ENCODE measurements around the gene CACNA1I.

Gene CACNA1I

GRCh38 chr22:39699631-39700360, 129.2 kb downstream of the CACNA1I start:
- no peak for TF ChIP-seq USF1 (IDR thresholded peaks at IDR 0.05)
- no peak for TF ChIP-seq TCF12 (IDR thresholded peaks at IDR 0.05; ENCODE audit: low read depth)
- no peak for TF ChIP-seq NFIC (IDR thresholded peaks at IDR 0.05)
- no peak for TF ChIP-seq FOXM1 (IDR thresholded peaks at IDR 0.05; ENCODE audit: borderline replicate concordance, low read depth)
- TF ChIP-seq MAX (IDR thresholded peaks at IDR 0.05) = no peak

GRCh38 chr22:39700565-39700964, 130.0 kb downstream of the CACNA1I start:
- no peak for TF ChIP-seq FOXM1 (IDR thresholded peaks at IDR 0.05; ENCODE audit: borderline replicate concordance, low read depth)
- TF ChIP-seq EP300 (IDR thresholded peaks at IDR 0.05; ENCODE audit: borderline replicate concordance) = no peak
- no peak for TF ChIP-seq MAX (IDR thresholded peaks at IDR 0.05)
- TF ChIP-seq REST (IDR thresholded peaks at IDR 0.05; ENCODE audit: low read depth) = no peak
- TF ChIP-seq YY1 (IDR thresholded peaks at IDR 0.05; ENCODE audit: low read depth) = no peak
- TF ChIP-seq USF1 (IDR thresholded peaks at IDR 0.05) = no peak
- TF ChIP-seq CEBPB (IDR thresholded peaks at IDR 0.05) = no peak
- no peak for TF ChIP-seq ZBTB7A (IDR thresholded peaks at IDR 0.05; ENCODE audit: low read depth)
- no peak for TF ChIP-seq CREB1 (IDR thresholded peaks at IDR 0.05; ENCODE audit: low read depth)
- no peak for TF ChIP-seq TEAD4 (IDR thresholded peaks at IDR 0.05)
- no peak for TF ChIP-seq TCF12 (IDR thresholded peaks at IDR 0.05; ENCODE audit: low read depth)
- TF ChIP-seq EGR1 (IDR thresholded peaks at IDR 0.05) = no peak

GRCh38 chr22:39703091-39703490, 132.5 kb downstream of the CACNA1I start:
- TF ChIP-seq TCF12 (IDR thresholded peaks at IDR 0.05; ENCODE audit: low read depth) = no peak
- TF ChIP-seq YY1 (IDR thresholded peaks at IDR 0.05; ENCODE audit: low read depth) = no peak
- no peak for TF ChIP-seq ZBTB7A (IDR thresholded peaks at IDR 0.05; ENCODE audit: low read depth)
- no peak for TF ChIP-seq EP300 (IDR thresholded peaks at IDR 0.05; ENCODE audit: borderline replicate concordance)
- TF ChIP-seq REST (IDR thresholded peaks at IDR 0.05; ENCODE audit: low read depth) = no peak
- no peak for TF ChIP-seq TAF1 (IDR thresholded peaks at IDR 0.05; ENCODE audit: low read depth)
- TF ChIP-seq CREB1 (IDR thresholded peaks at IDR 0.05; ENCODE audit: low read depth) = no peak
- TF ChIP-seq FOXM1 (IDR thresholded peaks at IDR 0.05; ENCODE audit: borderline replicate concordance, low read depth) = no peak
- TF ChIP-seq USF1 (IDR thresholded peaks at IDR 0.05) = no peak
- TF ChIP-seq EGR1 (IDR thresholded peaks at IDR 0.05) = no peak
- no peak for TF ChIP-seq RAD21 (IDR thresholded peaks at IDR 0.05; ENCODE audit: low read depth)
- TF ChIP-seq MAX (IDR thresholded peaks at IDR 0.05) = no peak
- TF ChIP-seq TEAD4 (IDR thresholded peaks at IDR 0.05) = no peak
- TF ChIP-seq NFIC (IDR thresholded peaks at IDR 0.05) = no peak
- no peak for TF ChIP-seq CEBPB (IDR thresholded peaks at IDR 0.05)

- no peak for TF ChIP-seq TEAD4 (IDR thresholded peaks at IDR 0.05)
- no peak for TF ChIP-seq CREB1 (IDR thresholded peaks at IDR 0.05; ENCODE audit: low read depth)
- TF ChIP-seq YY1 (IDR thresholded peaks at IDR 0.05; ENCODE audit: low read depth) = no peak
- TF ChIP-seq REST (IDR thresholded peaks at IDR 0.05; ENCODE audit: low read depth) = no peak
- no peak for TF ChIP-seq NFIC (IDR thresholded peaks at IDR 0.05)
- no peak for TF ChIP-seq TCF12 (IDR thresholded peaks at IDR 0.05; ENCODE audit: low read depth)
- no peak for TF ChIP-seq CEBPB (IDR thresholded peaks at IDR 0.05)
- no peak for TF ChIP-seq TAF1 (IDR thresholded peaks at IDR 0.05; ENCODE audit: low read depth)
- no peak for TF ChIP-seq RAD21 (IDR thresholded peaks at IDR 0.05; ENCODE audit: low read depth)
- no peak for TF ChIP-seq USF1 (IDR thresholded peaks at IDR 0.05)
- no peak for TF ChIP-seq EGR1 (IDR thresholded peaks at IDR 0.05)
- TF ChIP-seq FOXM1 (IDR thresholded peaks at IDR 0.05; ENCODE audit: borderline replicate concordance, low read depth) = no peak
- no peak for TF ChIP-seq EP300 (IDR thresholded peaks at IDR 0.05; ENCODE audit: borderline replicate concordance)
- TF ChIP-seq MAX (IDR thresholded peaks at IDR 0.05) = no peak
- no peak for TF ChIP-seq ZBTB7A (IDR thresholded peaks at IDR 0.05; ENCODE audit: low read depth)
These were observed 133.5 kb downstream of the CACNA1I start for GRCh38 chr22:39703928-39704639.

Measured in Ishikawa (cell line).